GM12865 (cell line): ENCODE measurements around the gene NF2.

Source experiments
- DNase-seq: peaks from one replicate; pipeline ENCODE4 v3.0.0; 2010; ENCODE audit warnings: low read depth
- H3K4me3 ChIP-seq: 2 replicates; pipeline ENCODE4 v1.5.1; 2011; ENCODE audit warnings: mild to moderate bottlenecking, low read depth, low read length, control low read depth
- TF ChIP-seq, protein P1 (sequence below): IDR thresholded peaks from 2 replicates; pipeline ENCODE4 v1.5.1; 2011; ENCODE audit warnings: low read length, control low read depth, low read depth, inconsistent platforms; ENCODE audit not compliant: insufficient read depth; ENCODE audit errors: missing control alignments

The NF2 gene

GRCh38 chr22:29625090-29625825 is 21.8 kb downstream of the NF2 start:
- peak; percentile 58 for DNase-seq
- H3K4me3 ChIP-seq = no peak overlapping the region
- TF ChIP-seq, protein P1, sequence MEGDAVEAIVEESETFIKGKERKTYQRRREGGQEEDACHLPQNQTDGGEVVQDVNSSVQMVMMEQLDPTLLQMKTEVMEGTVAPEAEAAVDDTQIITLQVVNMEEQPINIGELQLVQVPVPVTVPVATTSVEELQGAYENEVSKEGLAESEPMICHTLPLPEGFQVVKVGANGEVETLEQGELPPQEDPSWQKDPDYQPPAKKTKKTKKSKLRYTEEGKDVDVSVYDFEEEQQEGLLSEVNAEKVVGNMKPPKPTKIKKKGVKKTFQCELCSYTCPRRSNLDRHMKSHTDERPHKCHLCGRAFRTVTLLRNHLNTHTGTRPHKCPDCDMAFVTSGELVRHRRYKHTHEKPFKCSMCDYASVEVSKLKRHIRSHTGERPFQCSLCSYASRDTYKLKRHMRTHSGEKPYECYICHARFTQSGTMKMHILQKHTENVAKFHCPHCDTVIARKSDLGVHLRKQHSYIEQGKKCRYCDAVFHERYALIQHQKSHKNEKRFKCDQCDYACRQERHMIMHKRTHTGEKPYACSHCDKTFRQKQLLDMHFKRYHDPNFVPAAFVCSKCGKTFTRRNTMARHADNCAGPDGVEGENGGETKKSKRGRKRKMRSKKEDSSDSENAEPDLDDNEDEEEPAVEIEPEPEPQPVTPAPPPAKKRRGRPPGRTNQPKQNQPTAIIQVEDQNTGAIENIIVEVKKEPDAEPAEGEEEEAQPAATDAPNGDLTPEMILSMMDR = peak; percentile 87

DNA sequence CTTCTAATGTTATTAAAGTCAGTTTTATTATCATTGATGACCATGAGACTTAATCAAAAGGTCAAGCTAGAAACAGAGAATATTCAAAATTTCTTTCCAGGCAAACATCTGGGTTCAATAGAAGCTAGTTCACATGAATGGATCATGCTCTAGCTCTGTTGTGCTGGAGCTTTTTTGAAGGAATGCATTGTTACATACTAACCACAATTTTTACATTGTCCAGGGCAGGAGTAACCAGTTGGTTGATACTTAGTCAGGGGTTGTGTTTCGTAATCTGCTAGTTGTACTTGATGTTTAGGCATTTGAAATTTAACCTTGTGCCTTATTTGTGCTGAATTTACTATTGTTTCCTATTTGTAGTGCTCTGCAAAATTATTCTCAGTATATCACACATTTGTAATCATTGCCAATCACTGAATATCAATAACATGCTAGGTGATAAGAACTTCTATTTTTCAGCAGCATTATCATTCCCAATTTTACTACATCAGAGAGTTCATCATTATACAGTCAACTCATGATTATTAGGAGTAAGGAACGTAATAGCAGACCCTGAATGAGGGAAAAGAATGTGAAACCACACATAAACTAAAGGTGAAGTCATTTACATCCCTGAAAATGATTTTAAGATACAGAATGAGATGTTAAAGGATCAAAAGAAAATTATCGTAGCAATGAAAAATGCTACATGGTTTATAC is 23.2 kb downstream of the NF2 start:
- H3K4me3 ChIP-seq = no peak overlapping the region
- TF ChIP-seq, protein P1 = no peak
- no peak for DNase-seq

GRCh38 chr22:29627196-29627535 is 23.7 kb downstream of the NF2 start:
- DNase-seq = no peak
- TF ChIP-seq, protein P1 = no peak
- H3K4me3 ChIP-seq = no peak overlapping the region

DNA sequence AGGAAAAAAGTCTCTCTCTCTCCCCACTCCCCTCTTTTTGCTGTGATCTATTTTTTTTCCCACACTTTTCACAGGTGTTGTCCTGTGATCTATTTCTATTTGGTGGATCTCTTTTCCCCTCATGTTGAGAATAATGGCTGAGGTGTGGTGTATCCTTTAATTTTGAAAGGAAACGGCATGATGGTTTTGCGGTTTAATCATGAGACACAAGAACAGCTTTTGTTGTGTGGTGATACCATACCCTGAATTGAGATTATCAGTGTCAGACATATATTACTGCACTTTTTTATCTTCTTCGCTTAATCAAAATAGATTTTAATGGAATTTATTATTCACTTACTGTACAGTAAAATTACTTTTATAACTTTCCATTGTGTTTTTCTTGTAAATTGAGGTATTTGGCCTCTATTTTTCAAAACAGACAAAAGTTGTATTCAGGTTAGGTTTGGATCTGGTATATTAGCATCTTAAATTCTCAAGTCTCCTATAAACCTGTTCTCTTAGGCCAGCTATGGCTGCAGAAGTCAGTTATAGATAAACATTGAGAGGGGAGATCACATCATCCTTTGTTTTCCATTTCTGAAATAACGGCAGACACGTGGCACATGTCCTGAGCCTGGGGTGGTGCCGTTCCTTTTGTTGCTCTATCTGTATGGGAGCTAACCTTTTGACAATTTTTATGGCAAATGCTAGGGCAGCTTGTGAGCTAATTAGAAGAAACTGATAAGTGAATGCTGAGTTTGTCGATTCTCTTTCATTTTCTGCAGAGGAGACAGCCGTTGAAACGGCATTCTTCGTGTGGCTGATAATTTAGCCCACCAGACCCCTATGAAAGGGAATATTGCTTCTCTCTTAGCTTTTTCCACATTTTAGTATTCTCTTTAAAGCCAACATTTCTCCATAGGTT is 25.8 kb downstream of the NF2 start:
- no peak overlapping the region for H3K4me3 ChIP-seq
- no peak for DNase-seq
- TF ChIP-seq, protein P1 = no peak

- H3K4me3 ChIP-seq = no peak overlapping the region
- DNase-seq = no peak
- TF ChIP-seq, protein P1 = no peak
Observed at GRCh38 chr22:29629903-29630516, 26.6 kb downstream of the NF2 start.

- DNase-seq = no peak
- TF ChIP-seq, protein P1 = no peak
- H3K4me3 ChIP-seq = no peak overlapping the region
Observed at GRCh38 chr22:29630987-29631386, 27.6 kb downstream of the NF2 start.
